HG02981 (cell line): Measurements from ENCODE around the gene EXOSC5.
"Not testable (repeated sequence)": the region's sequence is repeated elsewhere in the genome, so short reads cannot be mapped to it uniquely, and the experiment has no call there.

Source experiments
- ATAC-seq: cut with Tn5 transposase; IDR thresholded peaks from one replicate; pipeline ENCODE4 v1.9.1; 2021; ENCODE audit warnings: mild to moderate bottlenecking, moderate library complexity; ENCODE audit not compliant: unreplicated experiment

The EXOSC5 gene

GRCh38 chr19:41371541-41371940 lies 25.6 kb downstream of the EXOSC5 start:
- ATAC-seq = no peak

GRCh38 chr19:41371119-41371518 lies 26.0 kb downstream of the EXOSC5 start:
- not testable (repeated sequence) for ATAC-seq

- ATAC-seq = no peak
These were observed 27.4 kb downstream of the EXOSC5 start for GRCh38 chr19:41369769-41370168.

GRCh38 chr19:41367848-41368301 lies 29.3 kb downstream of the EXOSC5 start:
- ATAC-seq = no peak

- no peak for ATAC-seq
These were observed 31.1 kb downstream of the EXOSC5 start for GRCh38 chr19:41366089-41366488.

GRCh38 chr19:41364524-41365391 lies 32.4 kb downstream of the EXOSC5 start:
- ATAC-seq = no peak

- peak; percentile 71 for ATAC-seq
These were observed 33.2 kb downstream of the EXOSC5 start, which contains the start of gene B9D2 for GRCh38 chr19:41363753-41364523. Gene B9D2, minus strand, starts transcription at chr19:41364149. Its CDS starts 630 bp downstream, at chr19:41363519.

GRCh38 chr19:41363371-41363752 lies 33.8 kb downstream of the EXOSC5 start:
- ATAC-seq = no peak

GRCh38 chr19:41362143-41362847 lies 34.9 kb downstream of the EXOSC5 start:
- no peak for ATAC-seq

- ATAC-seq = no peak
These were observed 37.4 kb downstream of the EXOSC5 start for GRCh38 chr19:41359741-41360140.

GRCh38 chr19:41357746-41358145 lies 39.4 kb downstream of the EXOSC5 start:
- no peak for ATAC-seq

GRCh38 chr19:41356984-41357739 lies 40.0 kb downstream of the EXOSC5 start:
- no peak for ATAC-seq

GRCh38 chr19:41355802-41356201 lies 41.4 kb downstream of the EXOSC5 start:
- ATAC-seq = no peak

- ATAC-seq = no peak
These were observed 42.1 kb downstream of the EXOSC5 start for GRCh38 chr19:41355035-41355434.

- ATAC-seq = no peak
These were observed 42.7 kb downstream of the EXOSC5 start for GRCh38 chr19:41354343-41354953.

- ATAC-seq = peak; percentile 40
These were observed 43.5 kb downstream of the EXOSC5 start, which contains the start of gene TGFB1 for GRCh38 chr19:41353466-41354342. Gene TGFB1, minus strand, starts transcription at chr19:41353922. Its CDS starts 878 bp downstream, at chr19:41353044.

- no peak for ATAC-seq
These were observed 44.3 kb downstream of the EXOSC5 start for GRCh38 chr19:41352609-41353465.

- ATAC-seq = no peak
These were observed 44.9 kb downstream of the EXOSC5 start for GRCh38 chr19:41352279-41352608.
